DOHH2 (cell line): ENCODE measurements around the gene WFIKKN2.

Experiments
- EZH2phosphoT487 ChIP-seq: fragments of 200-600 bp; sonication (generic); IDR thresholded peaks from 2 replicates; pipeline ENCODE4 v1.6.1; 2017; ENCODE audit warnings: borderline replicate concordance, mild to moderate bottlenecking, antibody characterized with exemption, low read length, moderate library complexity, mixed read lengths
- TF ChIP-seq, protein P1 (sequence below): fragments of 200-600 bp; sonication (generic); IDR thresholded peaks from one replicate; pipeline ENCODE4 v1.5.1; 2014; ENCODE audit warnings: antibody characterized with exemption, mild to moderate bottlenecking, low read depth, low read length; ENCODE audit not compliant: poor library complexity, severe bottlenecking

GRCh38 chr17:50802609-50803571 is 32.5 kb upstream of the WFIKKN2 start:
- TF ChIP-seq, protein P1, sequence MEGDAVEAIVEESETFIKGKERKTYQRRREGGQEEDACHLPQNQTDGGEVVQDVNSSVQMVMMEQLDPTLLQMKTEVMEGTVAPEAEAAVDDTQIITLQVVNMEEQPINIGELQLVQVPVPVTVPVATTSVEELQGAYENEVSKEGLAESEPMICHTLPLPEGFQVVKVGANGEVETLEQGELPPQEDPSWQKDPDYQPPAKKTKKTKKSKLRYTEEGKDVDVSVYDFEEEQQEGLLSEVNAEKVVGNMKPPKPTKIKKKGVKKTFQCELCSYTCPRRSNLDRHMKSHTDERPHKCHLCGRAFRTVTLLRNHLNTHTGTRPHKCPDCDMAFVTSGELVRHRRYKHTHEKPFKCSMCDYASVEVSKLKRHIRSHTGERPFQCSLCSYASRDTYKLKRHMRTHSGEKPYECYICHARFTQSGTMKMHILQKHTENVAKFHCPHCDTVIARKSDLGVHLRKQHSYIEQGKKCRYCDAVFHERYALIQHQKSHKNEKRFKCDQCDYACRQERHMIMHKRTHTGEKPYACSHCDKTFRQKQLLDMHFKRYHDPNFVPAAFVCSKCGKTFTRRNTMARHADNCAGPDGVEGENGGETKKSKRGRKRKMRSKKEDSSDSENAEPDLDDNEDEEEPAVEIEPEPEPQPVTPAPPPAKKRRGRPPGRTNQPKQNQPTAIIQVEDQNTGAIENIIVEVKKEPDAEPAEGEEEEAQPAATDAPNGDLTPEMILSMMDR: no peak
- TF ChIP-seq EZH2phosphoT487: no peak
